ENCODE measurements around the gene TIPIN. TPM values are rescaled to one million over a fixed set of nuclear protein-coding genes. Genes with fewer than 3 reads are reported as not detected.
"Not testable (repeated sequence)": the region's sequence is repeated elsewhere in the genome, so short reads cannot be mapped to it uniquely, and the experiment has no call there.

Gene TIPIN
- total RNA-seq, 2 experiments from 2014 or later = 78.4 to 78.7 TPM

DNA sequence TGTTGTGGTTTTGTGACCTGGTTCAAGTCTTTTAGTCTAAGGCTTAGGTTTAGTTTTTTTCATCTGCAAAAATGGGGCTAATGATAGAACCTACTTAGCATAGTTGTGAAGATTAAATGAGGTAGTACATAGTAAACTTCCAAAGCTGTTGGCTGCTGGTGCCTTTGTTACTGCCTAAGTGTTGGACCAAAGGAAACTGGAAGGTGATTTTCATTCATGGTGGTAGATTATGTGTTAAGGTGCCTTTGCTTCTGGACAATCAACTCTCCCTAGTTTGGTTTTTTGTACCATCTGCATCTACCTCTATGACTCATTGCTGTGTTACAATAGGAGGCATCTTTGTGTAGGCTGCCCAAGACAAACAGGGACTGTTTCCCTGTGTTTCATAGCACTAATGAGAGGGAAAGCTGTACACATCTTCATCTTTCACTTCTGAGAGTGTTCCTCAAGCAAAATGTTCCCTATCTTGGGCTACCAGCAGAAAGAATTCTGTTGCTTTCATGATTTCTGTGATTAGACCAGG, 33.4 kb upstream of the TIPIN start:
- Mint-ChIP-seq H3K9me3 (no peaks in the 10 kb centered on the region), H3K4me1 (peaks cover 59% of the 10 kb centered on the region), H3K36me3 (peaks cover 74% of the 10 kb centered on the region), H3K4me3 (peak overlapping the region; percentile 95), H3K27me3 (no peaks in the 10 kb centered on the region), H3K27ac (peak overlapping the region; percentile 77)
- no peak for DNase-seq

DNA sequence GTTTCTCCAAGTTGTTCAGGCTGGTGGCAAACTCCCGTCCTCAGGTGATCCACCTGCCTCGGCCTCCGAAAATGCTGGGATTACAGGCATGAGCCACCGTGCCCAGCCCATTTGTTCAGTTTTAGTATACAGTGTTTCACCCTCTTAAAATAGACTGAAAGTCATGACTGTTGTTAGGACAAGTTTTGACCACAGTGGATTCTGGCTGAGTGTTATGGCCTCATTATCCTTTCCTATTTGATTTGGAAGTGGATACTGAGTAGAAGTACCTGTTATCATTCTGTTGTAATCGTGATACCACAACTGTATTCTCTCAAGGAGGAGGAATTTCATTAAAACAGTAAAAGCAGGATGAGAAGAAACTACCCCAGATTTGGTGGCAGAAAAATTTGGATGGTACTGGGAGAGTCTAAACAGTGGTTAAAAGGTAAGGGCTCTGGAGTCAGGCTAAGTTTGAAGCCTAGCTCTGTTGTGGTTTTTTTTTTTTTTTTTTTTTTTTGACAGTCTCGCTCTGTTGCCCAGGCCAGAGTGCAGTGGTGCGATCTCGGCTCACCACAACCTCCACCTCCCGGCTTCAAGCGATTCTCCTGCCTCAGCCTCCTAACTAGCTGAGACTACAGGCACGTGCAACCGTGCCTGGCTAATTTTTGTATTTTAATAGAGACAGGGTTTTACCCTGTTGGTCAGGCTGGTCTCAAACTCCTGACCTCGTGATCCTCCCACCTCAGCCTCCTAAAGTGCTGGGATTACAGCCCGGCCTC, 32.8 kb upstream of the TIPIN start:
- peak overlapping the region; percentile 95 for H3K4me3 Mint-ChIP-seq
- H3K27ac Mint-ChIP-seq = peak overlapping the region; percentile 77
- peaks cover 72% of the 10 kb centered on the region for H3K36me3 Mint-ChIP-seq
- no peaks in the 10 kb centered on the region for H3K27me3 Mint-ChIP-seq
- peaks cover 55% of the 10 kb centered on the region for H3K4me1 Mint-ChIP-seq
- DNase-seq = no peak
- no peaks in the 10 kb centered on the region for H3K9me3 Mint-ChIP-seq

DNA sequence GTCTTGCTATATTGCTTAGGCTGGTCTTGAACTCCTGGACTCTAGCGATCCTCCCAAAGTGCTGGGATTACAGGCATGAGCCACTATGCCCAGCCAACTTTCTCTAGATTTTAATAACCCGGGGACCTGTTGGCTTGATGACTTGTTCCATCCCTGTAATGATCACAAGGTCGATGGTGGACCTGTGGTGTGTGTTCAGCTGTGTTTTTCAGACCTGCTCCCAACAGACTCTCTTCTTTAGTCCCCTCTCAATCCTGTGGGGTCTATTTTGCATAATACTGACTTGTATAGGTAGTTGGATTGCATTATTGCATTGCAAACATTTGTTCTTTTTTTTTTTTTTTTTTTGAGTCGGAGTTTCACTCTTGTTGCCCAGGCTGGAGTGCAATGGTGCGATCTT, 32.1 kb upstream of the TIPIN start:
- no peak for DNase-seq
- Mint-ChIP-seq H3K36me3 (peaks cover 65% of the 10 kb centered on the region), H3K4me3 (peak overlapping the region; percentile 95), H3K9me3 (no peaks in the 10 kb centered on the region), H3K27ac (peak overlapping the region; percentile 6), H3K27me3 (no peaks in the 10 kb centered on the region), H3K4me1 (peaks cover 49% of the 10 kb centered on the region)

DNA sequence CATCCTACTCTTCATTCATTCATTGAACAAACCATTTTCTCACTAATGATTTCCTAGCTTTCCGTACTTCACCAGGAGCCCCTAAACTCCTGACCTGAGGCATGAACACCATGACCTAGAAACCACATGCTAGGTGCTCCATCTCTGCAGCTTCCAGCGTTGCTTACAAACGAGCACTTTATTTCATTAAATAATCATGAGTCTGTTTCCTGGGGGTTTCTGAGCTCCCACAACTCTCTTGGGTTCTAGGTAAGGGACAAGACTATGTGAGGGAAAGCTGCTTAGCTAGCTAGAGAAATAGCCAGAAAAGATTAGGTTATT, 31.5 kb upstream of the TIPIN start:
- no peaks in the 10 kb centered on the region for H3K9me3 Mint-ChIP-seq
- no peak for DNase-seq
- no peaks in the 10 kb centered on the region for H3K27me3 Mint-ChIP-seq
- peak overlapping the region; percentile 95 for H3K4me3 Mint-ChIP-seq
- peaks cover 62% of the 10 kb centered on the region for H3K36me3 Mint-ChIP-seq
- peaks cover 46% of the 10 kb centered on the region for H3K4me1 Mint-ChIP-seq
- H3K27ac Mint-ChIP-seq = peak overlapping the region; percentile 87

DNA sequence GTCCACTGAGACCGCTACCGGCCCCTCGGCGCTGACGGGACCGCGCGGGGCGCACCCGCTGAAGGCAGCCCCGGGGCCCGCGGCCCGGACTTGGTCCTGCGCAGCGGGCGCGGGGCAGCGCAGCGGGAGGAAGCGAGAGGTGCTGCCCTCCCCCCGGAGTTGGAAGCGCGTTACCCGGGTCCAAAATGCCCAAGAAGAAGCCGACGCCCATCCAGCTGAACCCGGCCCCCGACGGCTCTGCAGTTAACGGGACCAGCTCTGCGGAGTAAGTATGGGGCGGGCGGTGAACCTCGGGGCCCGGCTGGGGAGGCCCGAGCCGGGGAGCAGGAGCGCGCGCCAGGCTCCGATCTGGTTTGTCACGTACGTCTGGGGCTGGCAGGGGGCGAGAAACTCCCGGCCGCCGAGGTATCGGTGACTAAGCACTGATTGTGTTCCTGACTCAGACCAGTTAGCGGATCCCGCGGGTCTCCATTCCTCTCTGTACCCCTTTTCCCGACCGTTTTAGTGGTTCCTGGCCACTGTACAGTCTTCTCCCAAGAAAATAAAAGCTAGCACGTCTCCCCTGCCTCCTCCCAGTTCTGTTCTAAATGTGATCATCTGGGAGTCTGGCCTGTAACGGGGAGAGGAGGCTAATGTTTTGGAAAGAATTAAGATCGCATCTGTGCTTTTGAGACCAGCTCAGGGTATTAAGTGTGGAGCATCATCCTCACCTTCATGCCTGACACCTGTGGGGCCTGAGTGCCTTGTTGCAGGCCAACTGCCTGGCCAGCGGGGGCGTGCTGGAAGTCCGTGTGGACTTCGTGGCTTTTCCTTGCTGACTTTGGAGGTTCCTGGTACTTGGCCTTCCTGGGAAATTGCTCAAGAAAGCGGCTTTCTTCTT, 30.9 kb upstream of the TIPIN start:
- H3K4me1 Mint-ChIP-seq = peaks cover 43% of the 10 kb centered on the region
- H3K36me3 Mint-ChIP-seq = peaks cover 57% of the 10 kb centered on the region
- no peaks in the 10 kb centered on the region for H3K9me3 Mint-ChIP-seq
- peak overlapping the region; percentile 95 for H3K4me3 Mint-ChIP-seq
- H3K27ac Mint-ChIP-seq = peak overlapping the region; percentile 87
- peak; percentile 80 for DNase-seq
- no peaks in the 10 kb centered on the region for H3K27me3 Mint-ChIP-seq

DNA sequence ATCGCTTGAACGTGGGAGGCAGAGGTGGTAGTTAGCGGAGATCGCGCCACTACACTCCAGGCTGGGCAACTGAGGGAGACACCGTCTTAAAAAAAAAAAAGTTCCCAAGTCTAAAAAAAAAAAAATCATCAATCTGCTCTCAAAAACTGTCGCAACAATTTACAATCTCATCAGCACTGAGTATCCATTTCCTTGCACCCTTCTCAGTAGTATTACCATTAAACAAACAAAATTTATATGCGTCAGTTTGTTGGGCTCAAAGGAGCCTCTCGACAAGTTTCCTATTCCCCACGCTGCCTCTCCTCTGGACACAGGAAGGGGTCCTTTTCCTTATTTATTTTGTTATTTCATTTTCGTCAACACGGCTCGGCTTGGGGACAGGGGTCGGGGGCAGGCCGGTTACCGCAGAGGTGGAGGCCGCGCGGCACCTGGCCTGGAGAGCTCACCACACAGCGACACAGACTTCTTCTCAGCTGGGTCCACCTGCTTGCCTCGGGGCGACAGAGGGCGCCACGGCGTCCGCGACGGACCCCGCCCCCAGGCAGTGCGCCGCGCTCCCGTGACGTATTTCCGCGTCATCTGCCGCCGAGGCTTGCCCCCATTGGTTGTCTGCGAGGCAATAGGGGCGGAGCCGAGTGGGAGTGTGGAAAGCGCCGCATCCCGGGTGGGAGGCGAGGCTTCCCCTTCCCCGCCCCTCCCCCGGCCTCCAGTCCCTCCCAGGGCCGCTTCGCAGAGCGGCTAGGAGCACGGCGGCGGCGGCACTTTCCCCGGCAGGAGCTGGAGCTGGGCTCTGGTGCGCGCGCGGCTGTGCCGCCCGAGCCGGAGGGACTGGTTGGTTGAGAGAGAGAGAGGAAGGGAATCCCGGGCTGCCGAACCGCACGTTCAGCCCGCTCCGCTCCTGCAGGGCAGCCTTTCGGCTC, 30.0 kb upstream of the TIPIN start, which contains the start of gene MAP2K1:
Gene MAP2K1 (plus strand): TSS at position 709 of the 920 bp plus-strand sequence. CDS start 436 bp downstream, outside the sequence.
- Mint-ChIP-seq H3K27me3 (no peaks in the 10 kb centered on the region), H3K4me1 (peaks cover 36% of the 10 kb centered on the region), H3K4me3 (peak within 1 kb of the TSS; percentile 100), H3K9me3 (no peaks in the 10 kb centered on the region), H3K36me3 (peaks cover 50% of the 10 kb centered on the region), H3K27ac (peak within 1 kb of the TSS; percentile 100)
- peak; percentile 99 for DNase-seq

DNA sequence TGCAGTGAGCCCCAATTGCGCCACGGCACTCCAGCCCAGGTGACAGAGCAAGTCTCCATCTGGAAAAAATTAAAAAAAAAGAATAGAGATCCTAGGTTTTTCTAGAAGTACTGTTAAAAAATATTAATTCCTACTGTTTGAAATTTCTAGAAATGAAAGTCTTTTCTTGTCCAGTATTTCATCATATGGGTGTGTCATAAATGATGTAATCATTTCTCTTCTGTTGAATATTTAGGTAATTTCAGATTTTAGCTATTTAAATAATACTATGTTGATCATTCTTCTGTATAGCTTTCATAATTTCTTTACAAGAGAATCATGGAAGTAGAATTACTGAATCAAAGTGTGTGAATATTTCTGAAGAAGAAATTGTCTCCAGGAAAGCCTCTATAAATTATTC, 24.9 kb upstream of the TIPIN start:
- not testable (repeated sequence) for H3K27ac Mint-ChIP-seq, H3K4me3 Mint-ChIP-seq, DNase-seq, H3K4me1 Mint-ChIP-seq, H3K27me3 Mint-ChIP-seq, H3K9me3 Mint-ChIP-seq
- H3K36me3 Mint-ChIP-seq = peaks cover 20% of the 10 kb centered on the region

DNA sequence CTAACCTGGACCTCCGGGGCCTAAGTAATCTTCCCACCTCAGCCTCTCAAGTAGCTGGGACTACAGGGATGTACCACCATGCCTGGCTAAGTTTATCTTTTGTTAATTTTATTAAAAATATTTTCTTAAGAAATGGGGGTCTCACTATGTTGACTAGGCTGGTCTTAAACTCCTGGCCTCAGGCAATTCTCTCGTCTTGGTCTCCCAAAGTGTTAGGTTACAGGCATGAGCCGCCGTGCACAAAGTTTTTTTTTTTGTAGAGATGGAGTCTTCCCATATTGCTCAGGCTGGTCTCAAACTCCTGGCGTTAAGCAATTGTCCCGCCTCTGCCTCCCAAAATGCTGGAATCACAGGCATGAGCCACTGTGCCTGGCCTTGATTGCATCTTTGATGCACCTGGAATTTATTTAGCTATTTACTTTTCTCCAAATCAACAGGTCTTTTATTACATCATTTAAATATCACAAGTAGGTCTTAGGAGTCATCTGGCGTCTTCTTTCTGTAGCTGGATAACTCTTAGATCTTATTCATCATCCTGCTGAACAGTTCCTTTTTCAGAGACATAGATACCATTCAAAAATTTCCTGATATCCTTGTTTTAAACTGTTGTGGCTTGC, 22.4 kb upstream of the TIPIN start:
- DNase-seq = no peak
- peaks cover 5% of the 10 kb centered on the region for H3K9me3 Mint-ChIP-seq
- no peak overlapping the region for H3K27ac Mint-ChIP-seq
- H3K36me3 Mint-ChIP-seq = peaks cover 10% of the 10 kb centered on the region
- H3K4me1 Mint-ChIP-seq = no peaks in the 10 kb centered on the region
- H3K27me3 Mint-ChIP-seq = no peaks in the 10 kb centered on the region
- no peak overlapping the region for H3K4me3 Mint-ChIP-seq

DNA sequence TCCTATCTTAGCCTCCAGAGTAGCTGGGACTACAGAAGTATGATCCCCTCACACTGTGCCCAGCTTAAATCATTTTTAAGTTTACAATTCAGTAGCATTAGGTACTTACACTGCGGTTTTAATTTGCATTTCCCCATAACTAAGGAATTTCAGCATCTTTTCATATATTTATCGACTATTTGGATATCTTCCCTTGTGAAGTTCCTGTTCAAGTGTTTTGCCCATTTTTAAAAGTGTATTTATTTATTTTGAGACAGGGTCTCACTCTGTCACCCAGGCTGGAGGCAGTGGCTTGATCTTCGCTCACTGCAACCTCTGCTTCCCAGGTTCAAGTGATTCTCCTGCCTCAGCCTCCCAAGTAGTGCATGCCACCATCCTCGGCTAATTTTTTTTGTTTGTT, 17.7 kb upstream of the TIPIN start:
- Mint-ChIP-seq H3K27ac (no peak overlapping the region), H3K36me3 (peaks cover 12% of the 10 kb centered on the region), H3K4me1 (peaks cover 15% of the 10 kb centered on the region), H3K27me3 (no peaks in the 10 kb centered on the region), H3K9me3 (peaks cover 5% of the 10 kb centered on the region), H3K4me3 (no peak overlapping the region)
- no peak for DNase-seq

DNA sequence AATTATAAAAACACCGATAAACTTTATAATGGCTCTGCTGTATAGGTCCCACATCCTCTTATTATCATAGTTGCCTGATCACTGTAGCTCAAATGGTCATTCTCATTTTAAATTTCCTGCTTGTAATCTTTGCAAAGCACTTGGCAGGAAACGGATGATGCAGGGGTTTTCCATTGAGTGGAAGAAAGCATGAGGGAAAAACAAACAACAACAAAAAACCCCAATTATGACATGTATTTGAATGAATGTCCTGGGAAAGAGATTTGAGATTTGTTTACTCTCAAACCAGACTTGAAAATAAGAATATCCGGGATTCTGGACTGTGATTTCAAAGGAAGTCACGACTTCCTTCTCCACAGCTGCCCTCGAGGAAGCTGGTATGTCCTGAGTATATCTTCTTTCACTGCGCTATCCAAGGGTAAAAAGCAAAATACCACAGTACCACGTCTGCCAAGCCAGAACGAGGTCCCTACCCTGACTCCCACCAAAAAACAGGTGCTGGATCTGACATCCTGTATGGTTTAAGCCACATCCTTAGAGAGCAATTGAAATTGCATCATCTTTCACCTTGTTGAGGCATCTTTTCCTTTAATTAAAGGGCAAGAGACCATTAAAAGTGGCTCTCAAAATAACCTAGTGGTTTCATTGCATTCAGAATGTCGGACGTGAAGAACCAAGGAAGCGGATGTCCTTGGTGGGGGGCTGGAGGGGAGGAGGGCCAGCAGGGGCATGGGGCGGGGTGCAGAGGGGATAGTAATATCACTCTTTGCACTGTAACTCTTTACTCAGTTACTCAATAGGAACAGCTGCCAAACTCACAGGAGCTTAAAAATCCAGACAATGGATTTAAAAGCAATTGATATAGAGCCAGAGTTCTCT, 13.5 kb upstream of the TIPIN start:
- peak overlapping the region; percentile 96 for H3K27ac Mint-ChIP-seq
- H3K4me3 Mint-ChIP-seq = peak overlapping the region; percentile 50
- peak; percentile 46 for DNase-seq
- H3K4me1 Mint-ChIP-seq = peaks cover 15% of the 10 kb centered on the region
- no peaks in the 10 kb centered on the region for H3K27me3 Mint-ChIP-seq
- peaks cover 5% of the 10 kb centered on the region for H3K9me3 Mint-ChIP-seq
- H3K36me3 Mint-ChIP-seq = peaks cover 9% of the 10 kb centered on the region

DNA sequence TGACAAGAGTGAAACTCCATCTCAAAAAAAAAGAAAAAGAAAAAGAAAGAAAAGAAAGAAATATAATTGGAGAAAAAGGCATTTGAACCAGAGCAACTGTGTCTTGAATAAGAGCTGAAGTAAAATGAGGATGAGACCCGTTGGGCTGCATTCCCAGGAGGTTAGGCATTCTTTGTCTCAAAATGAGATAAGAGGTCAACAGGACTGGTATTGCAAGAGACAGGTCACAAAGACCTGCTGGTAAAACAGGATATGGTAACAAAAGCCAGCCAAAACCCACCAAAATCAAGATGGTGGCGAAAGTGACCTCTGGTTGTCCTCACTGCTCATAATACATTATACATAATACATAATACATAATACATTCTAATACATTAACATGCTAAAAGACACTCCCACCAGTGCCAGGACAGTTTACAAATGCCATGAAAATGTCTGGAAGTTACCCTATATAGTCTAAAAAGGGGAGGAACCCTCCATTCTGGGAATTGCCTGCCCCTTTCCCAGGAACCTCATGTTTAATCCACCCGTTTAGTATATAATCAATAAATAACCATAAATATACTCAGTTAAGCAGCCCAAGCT, 8.6 kb upstream of the TIPIN start:
- no peak for DNase-seq
- H3K4me3 Mint-ChIP-seq = no peak overlapping the region
- H3K4me1 Mint-ChIP-seq = peaks cover 7% of the 10 kb centered on the region
- H3K9me3 Mint-ChIP-seq = no peaks in the 10 kb centered on the region
- no peak overlapping the region for H3K27ac Mint-ChIP-seq
- peaks cover 4% of the 10 kb centered on the region for H3K36me3 Mint-ChIP-seq
- no peaks in the 10 kb centered on the region for H3K27me3 Mint-ChIP-seq

DNA sequence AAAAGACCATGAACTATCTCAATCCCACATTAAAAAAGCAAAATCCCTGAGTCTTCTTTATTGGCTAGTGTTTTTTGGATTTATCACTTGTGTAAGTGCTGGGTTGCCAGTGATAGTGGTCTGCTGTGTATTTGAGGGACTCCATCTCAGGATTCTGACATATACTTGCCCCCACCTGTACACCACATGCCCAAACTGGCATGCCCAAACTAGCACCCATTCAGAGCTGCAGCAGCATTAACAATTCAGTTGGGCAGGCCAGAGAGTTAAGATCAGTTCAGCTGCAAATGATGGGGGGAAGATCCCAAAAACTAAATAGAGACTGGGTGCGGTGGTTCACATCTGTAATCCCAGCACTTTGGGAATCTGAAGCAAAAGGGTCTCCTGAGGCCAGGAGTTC, 6.3 kb upstream of the TIPIN start:
- Mint-ChIP-seq H3K4me3 (no peak overlapping the region), H3K27ac (no peak overlapping the region), H3K27me3 (no peaks in the 10 kb centered on the region), H3K36me3 (no peaks in the 10 kb centered on the region), H3K4me1 (no peaks in the 10 kb centered on the region), H3K9me3 (no peaks in the 10 kb centered on the region)
- no peak for DNase-seq

DNA sequence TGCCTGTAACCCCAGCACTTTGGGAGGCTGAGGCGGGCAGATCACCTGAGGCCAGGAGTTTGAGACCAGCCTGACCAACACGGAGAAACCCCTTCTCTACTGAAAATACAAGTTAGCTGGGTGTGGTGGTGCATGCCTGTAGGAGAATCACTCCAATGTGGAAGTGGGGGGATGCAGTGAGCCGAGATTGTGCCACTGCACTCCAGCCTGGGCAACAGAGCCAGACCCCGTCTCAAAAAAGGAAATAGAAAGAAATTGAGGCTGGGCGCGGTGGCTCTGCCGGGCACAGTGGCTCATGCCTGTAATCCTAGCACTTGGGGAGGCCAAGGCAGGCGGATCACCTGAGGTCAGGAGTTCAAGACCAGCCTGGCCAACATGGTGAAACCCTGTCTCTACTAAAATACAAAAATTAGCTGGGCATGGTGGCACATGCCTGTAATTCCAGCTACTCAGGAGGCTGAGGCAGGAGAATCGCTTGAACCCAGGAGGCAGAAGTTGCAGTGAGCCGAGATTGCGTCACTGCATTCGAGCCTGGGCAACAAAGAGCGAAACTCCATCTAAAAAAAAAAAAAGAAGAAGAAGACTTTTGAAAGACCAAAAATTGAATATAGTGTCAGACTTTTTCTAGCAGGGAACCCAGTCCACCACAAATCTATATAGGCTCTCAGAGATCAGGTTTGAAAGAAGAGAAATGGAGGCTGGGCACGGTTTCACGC, 5.4 kb upstream of the TIPIN start:
- not testable (repeated sequence) for H3K36me3 Mint-ChIP-seq, H3K9me3 Mint-ChIP-seq, H3K4me1 Mint-ChIP-seq, H3K4me3 Mint-ChIP-seq, H3K27ac Mint-ChIP-seq, H3K27me3 Mint-ChIP-seq, DNase-seq
